Keratinocyte (primary cell): ENCODE measurements around the gene DCLK1. TPM values are rescaled to one million over a fixed set of nuclear protein-coding genes. Genes with fewer than 3 reads are reported as not detected.
A peak's percentile ranks its signal among the peaks of the same experiment; 100 is the strongest.

Experiments used
- DNase-seq: peaks from one replicate; pipeline ENCODE4 v3.0.0-alpha.2; 2011; ENCODE audit warnings: low read depth, missing footprints, low spot score
- FAIRE-seq: peaks from 2 replicates; lab custom pipeline; 2011; peaks lifted over from hg19 to GRCh38; lab: Jason Lieb, UNC
- H2AFZ ChIP-seq: 2 replicates; pipeline ENCODE4 v1.6.0; 2012; ENCODE audit warnings: low read length, control low read depth, inconsistent platforms; ENCODE audit not compliant: control insufficient read depth
- H3K27ac ChIP-seq: 2 replicates; pipeline ENCODE4 v1.5.1; 2011; ENCODE audit warnings: low read length; ENCODE audit not compliant: control insufficient read depth, insufficient read depth
- H3K27me3 ChIP-seq: 3 replicates; pipeline ENCODE4 v1.6.0; 2011; ENCODE audit warnings: low read length; ENCODE audit not compliant: control insufficient read depth, insufficient read depth; ENCODE audit errors: extremely low read depth
- H3K36me3 ChIP-seq, 2 experiments: 2 replicates in 1 of 2; 3 replicates in 1 of 2; pipeline ENCODE4 v1.5.1; 2011; ENCODE audit warnings: low read length in 2 of 2, mild to moderate bottlenecking in 1 of 2; ENCODE audit not compliant: control insufficient read depth in 2 of 2, insufficient read depth in 2 of 2; ENCODE audit errors: extremely low read depth in 1 of 2
- H3K4me1 ChIP-seq: 3 replicates; pipeline ENCODE4 v1.5.1; 2011; ENCODE audit warnings: low read length; ENCODE audit not compliant: control insufficient read depth, insufficient read depth; ENCODE audit errors: extremely low read depth
- H3K4me2 ChIP-seq: 3 replicates; pipeline ENCODE4 v1.6.0; 2011; ENCODE audit warnings: low read depth, low read length; ENCODE audit not compliant: control insufficient read depth, insufficient read depth; ENCODE audit errors: extremely low read depth
- H3K4me3 ChIP-seq, 3 experiments: fragments of 200-600 bp in 1 of 3; sonication (generic) in 1 of 3; 2 replicates in 2 of 3; 3 replicates in 1 of 3; pipeline ENCODE4 v1.5.1; 2011 to 2016; ENCODE audit warnings: low read length in 3 of 3, mild to moderate bottlenecking in 3 of 3, control low read depth in 2 of 3, inconsistent platforms in 1 of 3, low read depth in 1 of 3, mixed read lengths in 1 of 3, mixed run types in 1 of 3, moderate library complexity in 1 of 3; ENCODE audit not compliant: control insufficient read depth in 2 of 3, insufficient read depth in 2 of 3; ENCODE audit errors: extremely low read depth in 1 of 3
- H3K79me2 ChIP-seq: 2 replicates; pipeline ENCODE4 v1.6.0; 2012; ENCODE audit warnings: low read length; ENCODE audit not compliant: control insufficient read depth, insufficient read depth
- H3K9ac ChIP-seq: 3 replicates; pipeline ENCODE4 v1.6.0; 2011; ENCODE audit warnings: low read length; ENCODE audit not compliant: control insufficient read depth, insufficient read depth; ENCODE audit errors: extremely low read depth
- H3K9me1 ChIP-seq: 3 replicates; pipeline ENCODE4 v1.6.0; 2011; ENCODE audit warnings: low read length; ENCODE audit not compliant: control insufficient read depth, insufficient read depth; ENCODE audit errors: extremely low read depth
- H3K9me3 ChIP-seq: 2 replicates; pipeline ENCODE4 v1.5.1; 2012; ENCODE audit warnings: low read depth, low read length; ENCODE audit not compliant: control insufficient read depth
- H4K20me1 ChIP-seq: 3 replicates; pipeline ENCODE4 v1.6.0; 2011; ENCODE audit warnings: low read length; ENCODE audit not compliant: control insufficient read depth, insufficient read depth; ENCODE audit errors: extremely low read depth
- EZH2 ChIP-seq: IDR thresholded peaks from one replicate; pipeline ENCODE4 v1.6.1; 2012; ENCODE audit warnings: inconsistent platforms, mild to moderate bottlenecking, low read length, moderate library complexity
- dilution Hi-C: fragments of 300-500 bp; cut with MboI; formaldehyde crosslinking; loops from one replicate; pipeline ENCODE4 v1.7.0; 2020; ENCODE audit warnings: low sequenced_read_pairs; ENCODE audit not compliant: extremely low pct_ligation_motif_present
- polyA minus RNA-seq, 3 experiments: library from RNA; depleted of rRNA, polyadenylated mRNA; stranded (reverse); fragments of >200 nt; gene quantifications; 1 replicate in 1 of 3; 2 replicates in 1 of 3; 3 replicates in 1 of 3; pipeline ENCODE4 v1.2.3, GENCODE V29; 2011
- polyA plus RNA-seq, 5 experiments: library from polyadenylated mRNA; depleted of rRNA in 3 of 5; stranded (reverse) in 3 of 5; stranded (forward) in 1 of 5; unstranded in 1 of 5; fragments of >200 nt; gene quantifications; 1 replicate in 1 of 5; 2 replicates in 3 of 5; 3 replicates in 1 of 5; pipeline versions ENCODE4 v1.2.1 to v1.2.3, GENCODE V29; 2011 to 2012; ENCODE audit warnings: missing spikeins in 2 of 5, low read depth in 1 of 5, low replicate concordance in 1 of 5
- TF ChIP-seq, protein P1 (sequence below), 3 experiments: IDR thresholded peaks in 1 of 3; conservative IDR thresholded peaks in 1 of 3; optimal IDR thresholded peaks in 1 of 3; 2 replicates in 2 of 3; 3 replicates in 1 of 3; pipeline versions ENCODE3 to v1.5.1; 2011; ENCODE audit warnings: low read length in 3 of 3, mild to moderate bottlenecking in 3 of 3, moderate library complexity in 2 of 3, control low read depth in 1 of 3, inconsistent platforms in 1 of 3; ENCODE audit not compliant: insufficient read depth in 2 of 3; ENCODE audit errors: extremely low read depth in 1 of 3

DCLK1 gene
- polyA plus RNA-seq (0.03 to 0.05 TPM (median 0.04 TPM) in 3 replicates), polyA minus RNA-seq (not detected in 3 replicates)
- polyA plus RNA-seq (2011; ENCODE audit: low read depth), result not detected
- polyA plus RNA-seq (2011; cell fraction: cytosol; rRNA removed), result 0.06 and 0.12 TPM in 2 replicates
- 0.23 and 0.28 TPM in 2 replicates for polyA plus RNA-seq (2011; cell fraction: nucleus; rRNA removed)
- 0.03 and 0.05 TPM in 2 replicates for polyA plus RNA-seq (2012; ENCODE audit: low replicate concordance)
- not detected for polyA minus RNA-seq (2011; cell fraction: cytosol; rRNA and poly(A)+ RNA removed)
- 0.21 and 1.5 TPM in 2 replicates for polyA minus RNA-seq (2011; cell fraction: nucleus; rRNA and poly(A)+ RNA removed)

GRCh38 chr13:36131222-36131930 lies at the start of gene DCLK1:
Gene DCLK1 (minus strand): TSS chr13:36131382.
- no peak within 1 kb of the TSS for H3K9ac ChIP-seq
- no peaks in the 10 kb centered on the region for H3K36me3 ChIP-seq
- no peaks in the 10 kb centered on the region for H4K20me1 ChIP-seq
- H3K27me3 ChIP-seq, result peaks cover 31% of the 10 kb centered on the region
- H3K4me3 ChIP-seq, result peak within 1 kb of the TSS in 1 of 3 experiments; percentile 9
- H3K9me3 ChIP-seq, result no peaks in the 10 kb centered on the region
- H3K4me2 ChIP-seq, result peak within 1 kb of the TSS; percentile 44
- no peaks in the 10 kb centered on the region for H3K79me2 ChIP-seq
- no peak within 1 kb of the TSS for H3K27ac ChIP-seq
- dilution Hi-C loops, result no loop called here
- no peak for DNase-seq
- no peak for FAIRE-seq
- TF ChIP-seq, protein P1, sequence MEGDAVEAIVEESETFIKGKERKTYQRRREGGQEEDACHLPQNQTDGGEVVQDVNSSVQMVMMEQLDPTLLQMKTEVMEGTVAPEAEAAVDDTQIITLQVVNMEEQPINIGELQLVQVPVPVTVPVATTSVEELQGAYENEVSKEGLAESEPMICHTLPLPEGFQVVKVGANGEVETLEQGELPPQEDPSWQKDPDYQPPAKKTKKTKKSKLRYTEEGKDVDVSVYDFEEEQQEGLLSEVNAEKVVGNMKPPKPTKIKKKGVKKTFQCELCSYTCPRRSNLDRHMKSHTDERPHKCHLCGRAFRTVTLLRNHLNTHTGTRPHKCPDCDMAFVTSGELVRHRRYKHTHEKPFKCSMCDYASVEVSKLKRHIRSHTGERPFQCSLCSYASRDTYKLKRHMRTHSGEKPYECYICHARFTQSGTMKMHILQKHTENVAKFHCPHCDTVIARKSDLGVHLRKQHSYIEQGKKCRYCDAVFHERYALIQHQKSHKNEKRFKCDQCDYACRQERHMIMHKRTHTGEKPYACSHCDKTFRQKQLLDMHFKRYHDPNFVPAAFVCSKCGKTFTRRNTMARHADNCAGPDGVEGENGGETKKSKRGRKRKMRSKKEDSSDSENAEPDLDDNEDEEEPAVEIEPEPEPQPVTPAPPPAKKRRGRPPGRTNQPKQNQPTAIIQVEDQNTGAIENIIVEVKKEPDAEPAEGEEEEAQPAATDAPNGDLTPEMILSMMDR (optimal IDR thresholded peaks at IDR 0.05 in 1 of 3, IDR thresholded peaks at IDR 0.05 in 1 of 3, conservative IDR thresholded peaks at IDR 0.05 in 1 of 3; ENCODE audit: extremely low read depth in 1 of 3, insufficient read depth in 2 of 3, low read length in 3 of 3), result no peak
- peak; percentile 68 for TF ChIP-seq EZH2
- no peaks in the 10 kb centered on the region for H3K4me1 ChIP-seq
- no peaks in the 10 kb centered on the region for H3K9me1 ChIP-seq
- no peak within 1 kb of the TSS for H2AFZ ChIP-seq

DNA sequence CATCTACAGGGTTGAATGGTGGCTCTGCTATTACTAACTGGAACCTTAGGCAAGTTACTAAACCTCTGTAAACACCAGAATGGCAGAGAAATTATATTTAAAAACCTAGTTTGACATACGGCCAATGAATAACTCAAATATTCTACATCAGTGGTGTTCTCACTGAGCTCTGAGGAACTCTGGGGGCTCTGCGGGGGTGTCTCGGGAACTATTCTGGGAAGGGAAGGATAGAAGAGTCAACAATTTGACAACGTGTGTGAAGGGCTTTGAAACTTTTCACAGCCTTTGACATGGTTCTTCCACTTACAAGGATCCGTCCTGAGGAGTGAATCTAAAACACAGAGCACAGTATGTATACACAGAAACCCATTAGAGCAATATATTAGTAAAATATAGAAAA lies 44.4 kb upstream of the DCLK1 start:
- no peak for TF ChIP-seq EZH2
- TF ChIP-seq, protein P1 (optimal IDR thresholded peaks at IDR 0.05 in 1 of 3, IDR thresholded peaks at IDR 0.05 in 1 of 3, conservative IDR thresholded peaks at IDR 0.05 in 1 of 3; ENCODE audit: extremely low read depth in 1 of 3, insufficient read depth in 2 of 3, low read length in 3 of 3), result no peak
- dilution Hi-C loops, result no loop called here

More for the DNA sequence above, 44.4 kb upstream of the DCLK1 start:
- Histone ChIP-seq H3K27ac (no peak overlapping the region), H3K79me2 (no peaks in the 10 kb centered on the region), H3K27me3 (no peaks in the 10 kb centered on the region), H3K9me1 (no peaks in the 10 kb centered on the region), H3K4me1 (no peaks in the 10 kb centered on the region), H4K20me1 (no peaks in the 10 kb centered on the region), H2AFZ (no peak overlapping the region), H3K9ac (no peak overlapping the region), H3K36me3 (no peaks in the 10 kb centered on the region), H3K9me3 (no peaks in the 10 kb centered on the region), H3K4me2 (no peak overlapping the region), H3K4me3 (no peak overlapping the region)
- no peak for DNase-seq
- no peak for FAIRE-seq
